H1 (cell line): Measurements from ENCODE around the gene RAET1G. TPM values are rescaled to one million over a fixed set of nuclear protein-coding genes. Genes with fewer than 3 reads are reported as not detected.
"Not testable (repeated sequence)": the region's sequence is repeated elsewhere in the genome, so short reads cannot be mapped to it uniquely, and the experiment has no call there.

Experiments
- CTCF ChIA-PET: fragments of 300-600 bp; sonication (Branson Sonifier 250); formaldehyde crosslinking; loops from one replicate; lab custom pipeline; 2021; ENCODE audit not compliant: partially characterized antibody; lab: Charles Lee
- POLR2A ChIA-PET: fragments of 300-600 bp; sonication (Branson Sonifier 250); formaldehyde crosslinking; loops from one replicate; lab custom pipeline; 2021; ENCODE audit warnings: inconsistent platforms; ENCODE audit not compliant: partially characterized antibody; lab: Charles Lee
- DNase-seq, 2 experiments: peaks; one replicate each; pipeline versions ENCODE4 v3.0.0 to v3.0.0-alpha.2; 2010 to 2022; ENCODE audit warnings: low spot score in 2 of 2, low read depth in 1 of 2, mixed read lengths in 1 of 2
- FAIRE-seq: peaks from 2 replicates; lab custom pipeline; 2011; peaks lifted over from hg19 to GRCh38; lab: Jason Lieb, UNC
- H2AFZ ChIP-seq: 2 replicates; pipeline ENCODE4 v1.8.1; 2012; ENCODE audit warnings: low read length, inconsistent platforms
- H2AK5ac ChIP-seq: 2 replicates; pipeline ENCODE4 v1.6.1; 2013; ENCODE audit warnings: low read depth, low read length
- H2BK120ac ChIP-seq: replicated peaks from 2 replicates; pipeline ENCODE3; 2013; ENCODE audit warnings: low read depth, low read length, inconsistent platforms
- H2BK12ac ChIP-seq: 2 replicates; pipeline ENCODE4 v1.6.1; 2013; ENCODE audit warnings: low read depth, low read length
- H2BK15ac ChIP-seq: 2 replicates; pipeline ENCODE4 v1.6.1; 2013; ENCODE audit warnings: low read length
- H2BK20ac ChIP-seq: 2 replicates; pipeline ENCODE4 v1.6.1; 2013; ENCODE audit warnings: low read length
- H2BK5ac ChIP-seq: 2 replicates; pipeline ENCODE4 v1.6.1; 2013; ENCODE audit warnings: low read depth, low read length
- H3K14ac ChIP-seq: 2 replicates; pipeline ENCODE4 v1.6.1; 2013; ENCODE audit warnings: inconsistent platforms; ENCODE audit not compliant: insufficient read length
- H3K18ac ChIP-seq: 2 replicates; pipeline ENCODE4 v1.6.1; 2013; ENCODE audit warnings: low read length; ENCODE audit errors: extremely low read depth
- H3K23ac ChIP-seq: 2 replicates; pipeline ENCODE4 v1.6.1; 2013; ENCODE audit warnings: inconsistent platforms; ENCODE audit not compliant: insufficient read length
- H3K23me2 ChIP-seq: 2 replicates; pipeline ENCODE4 v1.6.1; 2013; ENCODE audit warnings: low read depth, low read length
- H3K27ac ChIP-seq: 2 replicates; pipeline ENCODE4 v1.6.1; 2011; ENCODE audit warnings: low read depth, low read length, inconsistent platforms
- H3K27me3 ChIP-seq, 4 experiments: replicated peaks in 1 of 4; 1 replicate in 1 of 4; 2 replicates in 3 of 4; pipeline versions ENCODE4 v1.6.1 to v1.8.1; 2011 to 2013; ENCODE audit warnings: low read length in 3 of 4, mild to moderate bottlenecking in 3 of 4, inconsistent platforms in 2 of 4, mixed read lengths in 2 of 4, moderate library complexity in 1 of 4; ENCODE audit not compliant: control insufficient read depth in 3 of 4, insufficient read depth in 3 of 4; ENCODE audit errors: extremely low read depth in 1 of 4
- H3K36me3 ChIP-seq, 4 experiments: 2 replicates each; pipeline versions ENCODE4 v1.6.1 to v1.8.1; 2011 to 2013; ENCODE audit warnings: mild to moderate bottlenecking in 4 of 4, low read length in 3 of 4, moderate library complexity in 2 of 4, control low read depth in 1 of 4, inconsistent platforms in 1 of 4; ENCODE audit not compliant: insufficient read depth in 4 of 4, control insufficient read depth in 2 of 4
- H3K4ac ChIP-seq: replicated peaks from 2 replicates; pipeline ENCODE3; 2013; ENCODE audit warnings: low read length, low read depth, mixed read lengths, inconsistent platforms; ENCODE audit not compliant: insufficient read length
- H3K4me1 ChIP-seq, 4 experiments: replicated peaks in 1 of 4; 1 replicate in 1 of 4; 2 replicates in 3 of 4; pipeline versions ENCODE4 v1.6.1 to v1.8.1; 2011 to 2013; ENCODE audit warnings: low read length in 3 of 4, inconsistent platforms in 2 of 4, mixed read lengths in 1 of 4; ENCODE audit not compliant: insufficient read depth in 4 of 4, control insufficient read depth in 3 of 4
- H3K4me2 ChIP-seq, 2 experiments: 2 replicates each; pipeline versions ENCODE4 v1.6.1 to v1.8.1; 2011 to 2013; ENCODE audit warnings: low read depth in 2 of 2, low read length in 2 of 2, control low read depth in 1 of 2, inconsistent platforms in 1 of 2, mild to moderate bottlenecking in 1 of 2; ENCODE audit not compliant: insufficient read depth in 1 of 2
- H3K4me3 ChIP-seq, 4 experiments: fragments of 200-600, 300-600 bp in 1 of 4; sonication (generic), shearing (Covaris generic), sonication (Bioruptor Twin) in 1 of 4; 2 replicates each; pipeline versions ENCODE4 v1.5.1 to v1.8.1; 2011 to 2016; ENCODE audit warnings: low read length in 4 of 4, low read depth in 3 of 4, control low read depth in 2 of 4, inconsistent platforms in 2 of 4, mild to moderate bottlenecking in 2 of 4, mixed read lengths in 1 of 4, moderate library complexity in 1 of 4; ENCODE audit not compliant: insufficient read depth in 2 of 4; ENCODE audit errors: extremely low read depth in 1 of 4
- H3K56ac ChIP-seq: replicated peaks from 2 replicates; pipeline ENCODE3; 2013; ENCODE audit warnings: low read depth, mild to moderate bottlenecking, mixed read lengths, low read length, inconsistent platforms; ENCODE audit not compliant: insufficient read length
- H3K79me1 ChIP-seq: 2 replicates; pipeline ENCODE4 v1.6.1; 2013; ENCODE audit warnings: low read depth, low read length, control low read depth
- H3K79me2 ChIP-seq, 2 experiments: 2 replicates each; pipeline versions ENCODE4 v1.6.1 to v1.8.1; 2012 to 2013; ENCODE audit warnings: low read length in 2 of 2, mild to moderate bottlenecking in 2 of 2, inconsistent platforms in 1 of 2; ENCODE audit not compliant: insufficient read depth in 2 of 2, control insufficient read depth in 1 of 2
- H3K9ac ChIP-seq, 4 experiments: replicated peaks in 1 of 4; 1 replicate in 1 of 4; 2 replicates in 3 of 4; pipeline versions ENCODE4 v1.6.1 to v1.8.1; 2011 to 2013; ENCODE audit warnings: low read depth in 3 of 4, low read length in 3 of 4, control low read depth in 2 of 4, mild to moderate bottlenecking in 2 of 4, moderate library complexity in 2 of 4, inconsistent platforms in 1 of 4; ENCODE audit errors: extremely low read depth in 1 of 4
- H3K9me3 ChIP-seq, 2 experiments: 2 replicates each; pipeline versions ENCODE4 v1.6.1 to v1.8.1; 2012 to 2013; ENCODE audit warnings: mild to moderate bottlenecking in 2 of 2, moderate library complexity in 2 of 2, control low read depth in 1 of 2, inconsistent platforms in 1 of 2, low read depth in 1 of 2, low read length in 1 of 2, mixed read lengths in 1 of 2; ENCODE audit not compliant: insufficient read depth in 2 of 2
- H4K20me1 ChIP-seq, 2 experiments: replicated peaks in 1 of 2; 2 replicates each; pipeline versions ENCODE3 to v1.8.1; 2011 to 2013; ENCODE audit warnings: inconsistent platforms in 2 of 2, low read length in 2 of 2, mild to moderate bottlenecking in 1 of 2; ENCODE audit not compliant: insufficient read depth in 2 of 2, control insufficient read depth in 1 of 2
- H4K5ac ChIP-seq: 2 replicates; pipeline ENCODE4 v1.6.1; 2013; ENCODE audit warnings: low read length, low read depth, mixed read lengths, inconsistent platforms; ENCODE audit not compliant: insufficient read length
- H4K8ac ChIP-seq: 2 replicates; pipeline ENCODE4 v1.8.0; 2013; ENCODE audit warnings: mild to moderate bottlenecking, moderate library complexity, low read length, inconsistent platforms; ENCODE audit not compliant: insufficient read depth; ENCODE audit errors: extremely low read depth
- H4K91ac ChIP-seq: replicated peaks from 2 replicates; pipeline ENCODE3; 2013; ENCODE audit warnings: low read length, mixed read lengths, inconsistent platforms; ENCODE audit not compliant: insufficient read length
- EZH2 ChIP-seq: fragments of 200-600 bp; sonication (generic); IDR thresholded peaks from 2 replicates; pipeline ENCODE4 v1.7.1; 2012; ENCODE audit warnings: low read depth, mild to moderate bottlenecking, moderate library complexity, low read length, inconsistent platforms; ENCODE audit not compliant: severe bottlenecking
- SUZ12 ChIP-seq: fragments of 200-600 bp; sonication (generic); IDR thresholded peaks from 2 replicates; pipeline ENCODE4 v1.6.1; 2012; ENCODE audit warnings: mild to moderate bottlenecking, inconsistent platforms, low read length, moderate library complexity, mixed read lengths
- WGBS, 2 experiments: shearing (Covaris generic) in 1 of 2; methylation state at CpG; one replicate each; pipeline versions ENCODE4 v1.1.6 to v1.1.7; 2013 to 2015; ENCODE audit warnings: low lambda C conversion rate in 2 of 2, mixed read lengths in 2 of 2, inconsistent platforms in 1 of 2, low coverage in 1 of 2, missing lambda C conversion rate in 1 of 2; ENCODE audit not compliant: insufficient replicate concordance in 2 of 2, insufficient coverage in 1 of 2, insufficient read length in 1 of 2; ENCODE audit errors: extremely low coverage in 1 of 2, missing lambda C conversion rate in 1 of 2; 5-methylcytosine and 5-hydroxymethylcytosine counted together
- polyA plus RNA-seq, 7 experiments: library from polyadenylated mRNA; depleted of rRNA in 3 of 7; stranded (reverse) in 5 of 7; unstranded in 2 of 7; fragments of >200 nt in 5 of 7; fragments of 200-250 nt in 2 of 7; gene quantifications; 1 replicate in 5 of 7; 2 replicates in 1 of 7; 4 replicates in 1 of 7; pipeline versions ENCODE4 v1.2.1 to v1.2.3, GENCODE V29; 2011 to 2013; ENCODE audit warnings: missing spikeins in 2 of 7, mixed read lengths in 2 of 7
- total RNA-seq: library from RNA; stranded (reverse); fragmentation: NEBNext Ultra II Directional; extraction: Animal tissue kit (Norgen Biotek cat#: 25700); gene quantifications from 2 replicates; pipeline ENCODE4 v1.2.1, GENCODE V29; 2021

Gene RAET1G
- total and polyA plus RNA-seq, 2 of the 8 experiments (the other 6 are each of a cell fraction or from before 2014, with no cell fraction given): 0.08 TPM; not detected in 1

DNA sequence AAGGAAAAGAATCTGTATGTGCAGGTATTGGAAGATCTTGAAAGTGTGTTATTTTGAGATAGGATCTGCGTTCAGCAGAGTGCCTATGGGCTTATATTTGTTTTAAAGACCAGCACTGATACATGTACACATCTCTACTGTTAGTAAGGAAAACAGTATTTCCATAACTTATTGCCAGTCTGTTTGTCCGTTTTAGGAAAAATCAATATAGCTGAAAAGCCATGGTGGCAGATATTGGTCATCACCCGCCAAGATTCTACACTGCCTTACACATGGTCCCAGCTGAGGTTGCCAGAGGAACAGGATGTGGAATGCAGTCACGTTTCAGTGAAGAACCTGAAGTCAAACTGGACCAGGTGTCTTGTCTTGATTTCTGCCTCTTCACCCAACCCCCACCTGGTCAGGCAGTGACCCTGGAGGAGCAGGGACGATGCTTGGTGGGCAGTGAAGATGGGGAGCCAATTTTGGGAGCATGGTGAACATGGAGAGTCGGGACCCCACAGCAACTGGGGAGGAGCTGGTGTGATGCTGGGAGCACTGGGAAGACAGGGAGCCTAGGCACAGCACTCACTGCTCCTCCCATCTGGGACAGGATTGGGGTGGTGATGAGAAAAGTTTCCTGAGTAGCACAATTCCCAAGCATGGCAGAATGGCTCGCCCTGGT, 32.9 kb upstream of the RAET1G start:
- peak; percentile 9 for TF ChIP-seq EZH2
- peak; percentile 30; the same call in 1 of the 2 replicates for TF ChIP-seq SUZ12
- H3K9ac ChIP-seq, H2BK15ac ChIP-seq, H3K23ac ChIP-seq, H3K79me1 ChIP-seq, H2BK120ac ChIP-seq, H3K4me3 ChIP-seq, H4K20me1 ChIP-seq, H4K5ac ChIP-seq, H3K4ac ChIP-seq, H2AK5ac ChIP-seq, H3K23me2 ChIP-seq, DNase-seq, H3K4me2 ChIP-seq, H2AFZ ChIP-seq, H3K56ac ChIP-seq, H2BK20ac ChIP-seq, POLR2A ChIA-PET, H3K79me2 ChIP-seq, H3K9me3 ChIP-seq, H2BK5ac ChIP-seq, H4K8ac ChIP-seq, FAIRE-seq, H3K18ac ChIP-seq, H3K14ac ChIP-seq, H4K91ac ChIP-seq, H3K27ac ChIP-seq, H3K36me3 ChIP-seq, H3K4me1 ChIP-seq: not testable (repeated sequence)
- 46% methylated on average over 7 of the region's 7 CpGs; no CpG with 5 or more reads in 1 of the 2 experiments for WGBS, 2 experiments
- CTCF ChIA-PET: interaction anchor here (0.7 to 1.2 kb wide), 3 partner anchors 10 to 51 kb away, joined by 3 to 5 read pairs (median 3); no protein-coding TSS in a partner anchor
- H3K27me3 ChIP-seq: peaks cover 24 to 86% (median 60%) of the 10 kb centered on the region in 4 experiments
- 0 out of 2 replicates have a peak overlapping the region, but pooled peaks have one; percentile 39 for H2BK12ac ChIP-seq
